DND-41 (cell line): ENCODE data around the gene ZNF133.
A peak's percentile ranks its signal among the peaks of the same experiment; 100 is the strongest.

Experiments
- ATAC-seq: fragments of 200-7000 bp; cut with Tn5 transposase; 3 replicates; pipeline ENCODE4 v1.9.1; 2021; ENCODE audit warnings: low read depth; ENCODE audit not compliant: insufficient read depth
- DNase-seq: peaks from one replicate; pipeline ENCODE4 v3.0.0-alpha.2; 2020
- H2AFZ ChIP-seq: 2 replicates; pipeline ENCODE4 v1.6.0; 2012; ENCODE audit warnings: low read depth, low read length
- H3K27ac ChIP-seq: 2 replicates; pipeline ENCODE4 v1.5.1; 2012; ENCODE audit warnings: low read length, inconsistent platforms
- H3K27me3 ChIP-seq: fragments of 200-600 bp; sonication (generic); 2 replicates; pipeline ENCODE4 v1.6.0; 2012; ENCODE audit warnings: low read length, mild to moderate bottlenecking, inconsistent platforms; ENCODE audit not compliant: insufficient read depth, poor library complexity
- H3K36me3 ChIP-seq: 2 replicates; pipeline ENCODE4 v1.5.1; 2012; ENCODE audit warnings: low read length, inconsistent platforms; ENCODE audit not compliant: insufficient read depth
- H3K4me1 ChIP-seq: 2 replicates; pipeline ENCODE4 v1.5.1; 2012; ENCODE audit warnings: mild to moderate bottlenecking, low read length; ENCODE audit not compliant: insufficient read depth
- H3K4me2 ChIP-seq: 2 replicates; pipeline ENCODE4 v1.6.0; 2012; ENCODE audit warnings: mild to moderate bottlenecking, moderate library complexity, low read length, inconsistent platforms; ENCODE audit not compliant: insufficient read depth
- H3K4me3 ChIP-seq, 2 experiments: fragments of 200-600 bp in 1 of 2; shearing (Covaris generic) in 1 of 2; 2 replicates each; pipeline ENCODE4 v1.5.1; 2012 to 2016; ENCODE audit warnings: inconsistent platforms in 2 of 2, low read length in 2 of 2, mild to moderate bottlenecking in 2 of 2, low read depth in 1 of 2, moderate library complexity in 1 of 2
- H3K79me2 ChIP-seq: 2 replicates; pipeline ENCODE4 v1.6.0; 2012; ENCODE audit warnings: low read length, inconsistent platforms; ENCODE audit not compliant: insufficient read depth
- H3K9ac ChIP-seq: 2 replicates; pipeline ENCODE4 v1.6.0; 2012; ENCODE audit warnings: low read depth, mild to moderate bottlenecking, inconsistent platforms, low read length, moderate library complexity
- H3K9me3 ChIP-seq: 2 replicates; pipeline ENCODE4 v1.5.1; 2012; ENCODE audit warnings: low read length, moderate library complexity, mild to moderate bottlenecking, inconsistent platforms; ENCODE audit not compliant: insufficient read depth, severe bottlenecking
- H4K20me1 ChIP-seq: 2 replicates; pipeline ENCODE4 v1.6.0; 2012; ENCODE audit warnings: low read length; ENCODE audit not compliant: insufficient read depth
- EZH2 ChIP-seq: IDR thresholded peaks from 3 replicates; pipeline ENCODE4 v1.6.1; 2012; ENCODE audit warnings: borderline replicate concordance, low read depth, mild to moderate bottlenecking, moderate library complexity, low read length, inconsistent platforms; ENCODE audit not compliant: severe bottlenecking
- TF ChIP-seq, protein P1 (sequence below): IDR thresholded peaks from 2 replicates; pipeline ENCODE4 v1.5.1; 2012; ENCODE audit warnings: borderline replicate concordance, low read length, moderate library complexity, mild to moderate bottlenecking; ENCODE audit not compliant: poor library complexity, severe bottlenecking; ENCODE audit errors: extremely low read depth

Gene ZNF133

DNA sequence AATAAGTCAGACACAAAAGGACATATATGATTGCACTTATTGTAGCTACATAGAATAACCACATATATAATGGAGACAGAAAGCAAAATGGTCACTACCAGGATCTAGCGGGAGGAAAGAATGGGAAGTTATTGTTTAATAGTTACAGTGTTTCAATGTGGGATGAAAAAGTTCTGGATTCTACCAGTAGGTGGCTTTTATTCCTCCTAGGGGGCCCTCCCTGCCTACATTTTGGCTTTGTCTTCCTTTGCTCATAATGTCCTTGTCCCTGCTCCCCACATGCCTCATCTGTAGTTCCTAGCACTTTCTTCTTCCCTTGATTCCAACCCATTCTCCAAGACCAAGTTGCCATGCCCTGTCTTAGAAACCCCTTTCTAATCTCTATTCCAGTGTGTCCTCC, 16.3 kb downstream of the ZNF133 start:
- H3K4me3 ChIP-seq, result no peak overlapping the region
- no peak overlapping the region for H2AFZ ChIP-seq
- no peak for DNase-seq
- H3K79me2 ChIP-seq, result no peaks in the 10 kb centered on the region
- no peak for TF ChIP-seq EZH2
- TF ChIP-seq, protein P1, sequence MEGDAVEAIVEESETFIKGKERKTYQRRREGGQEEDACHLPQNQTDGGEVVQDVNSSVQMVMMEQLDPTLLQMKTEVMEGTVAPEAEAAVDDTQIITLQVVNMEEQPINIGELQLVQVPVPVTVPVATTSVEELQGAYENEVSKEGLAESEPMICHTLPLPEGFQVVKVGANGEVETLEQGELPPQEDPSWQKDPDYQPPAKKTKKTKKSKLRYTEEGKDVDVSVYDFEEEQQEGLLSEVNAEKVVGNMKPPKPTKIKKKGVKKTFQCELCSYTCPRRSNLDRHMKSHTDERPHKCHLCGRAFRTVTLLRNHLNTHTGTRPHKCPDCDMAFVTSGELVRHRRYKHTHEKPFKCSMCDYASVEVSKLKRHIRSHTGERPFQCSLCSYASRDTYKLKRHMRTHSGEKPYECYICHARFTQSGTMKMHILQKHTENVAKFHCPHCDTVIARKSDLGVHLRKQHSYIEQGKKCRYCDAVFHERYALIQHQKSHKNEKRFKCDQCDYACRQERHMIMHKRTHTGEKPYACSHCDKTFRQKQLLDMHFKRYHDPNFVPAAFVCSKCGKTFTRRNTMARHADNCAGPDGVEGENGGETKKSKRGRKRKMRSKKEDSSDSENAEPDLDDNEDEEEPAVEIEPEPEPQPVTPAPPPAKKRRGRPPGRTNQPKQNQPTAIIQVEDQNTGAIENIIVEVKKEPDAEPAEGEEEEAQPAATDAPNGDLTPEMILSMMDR, result peak; percentile 26
- H4K20me1 ChIP-seq, result no peaks in the 10 kb centered on the region
- H3K9me3 ChIP-seq, result no peaks in the 10 kb centered on the region
- no peak for ATAC-seq
- H3K9ac ChIP-seq, result no peak overlapping the region
- no peak overlapping the region for H3K27ac ChIP-seq
- no peaks in the 10 kb centered on the region for H3K27me3 ChIP-seq
- no peaks in the 10 kb centered on the region for H3K4me1 ChIP-seq
- H3K36me3 ChIP-seq, result no peaks in the 10 kb centered on the region; the same call in 1 of the 2 replicates
- no peak overlapping the region for H3K4me2 ChIP-seq

GRCh38 chr20:18307301-18307700, 19.0 kb downstream of the ZNF133 start:
- ATAC-seq, result no peak
- Histone ChIP-seq H3K79me2 (no peaks in the 10 kb centered on the region), H3K9ac (no peak overlapping the region), H3K36me3 (peaks cover 3% of the 10 kb centered on the region; the same call in 1 of the 2 replicates), H3K9me3 (no peaks in the 10 kb centered on the region), H3K27ac (no peak overlapping the region), H4K20me1 (no peaks in the 10 kb centered on the region), H3K4me3 (no peak overlapping the region), H3K27me3 (no peaks in the 10 kb centered on the region), H2AFZ (no peak overlapping the region), H3K4me1 (no peaks in the 10 kb centered on the region), H3K4me2 (no peak overlapping the region)
- no peak for DNase-seq
- TF ChIP-seq, protein P1, result no peak
- no peak for TF ChIP-seq EZH2

DNA sequence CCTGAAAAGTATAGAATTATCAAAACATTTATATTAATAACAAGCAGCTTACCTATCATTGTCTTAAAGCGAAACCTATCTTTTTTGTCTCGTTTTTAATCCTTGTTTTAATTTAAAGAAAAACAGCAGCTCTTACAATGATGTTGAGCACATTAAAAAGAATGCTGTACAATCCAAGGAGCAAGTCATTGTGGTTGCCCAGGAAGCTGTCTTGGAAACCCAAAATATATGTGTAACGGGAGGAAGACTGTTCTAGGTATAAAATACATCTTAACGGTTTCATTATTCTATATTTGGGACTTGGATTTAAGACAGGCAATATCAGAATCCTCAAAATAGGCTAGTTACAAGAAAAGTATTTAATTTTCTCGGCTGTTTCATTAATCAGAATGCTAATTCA, 21.7 kb downstream of the ZNF133 start:
- H3K36me3 ChIP-seq, result peaks cover 10% of the 10 kb centered on the region
- ATAC-seq (no peak), DNase-seq (no peak)
- TF ChIP-seq, protein P1, result no peak
- no peak for TF ChIP-seq EZH2
- H3K27me3 ChIP-seq, result no peaks in the 10 kb centered on the region
- H3K4me3 ChIP-seq, result no peak overlapping the region
- no peaks in the 10 kb centered on the region for H4K20me1 ChIP-seq
- no peak overlapping the region for H2AFZ ChIP-seq
- no peak overlapping the region for H3K4me2 ChIP-seq
- H3K4me1 ChIP-seq, result no peaks in the 10 kb centered on the region
- H3K27ac ChIP-seq, result no peak overlapping the region
- H3K9ac ChIP-seq, result no peak overlapping the region
- H3K9me3 ChIP-seq, result no peaks in the 10 kb centered on the region
- H3K79me2 ChIP-seq, result no peaks in the 10 kb centered on the region

- ATAC-seq, result no peak
- no peak overlapping the region for H3K4me3 ChIP-seq
Measured at GRCh38 chr20:18310592-18310991, 22.3 kb downstream of the ZNF133 start.

More at GRCh38 chr20:18310592-18310991, 22.3 kb downstream of the ZNF133 start:
- no peaks in the 10 kb centered on the region for H3K27me3 ChIP-seq
- H4K20me1 ChIP-seq, result no peaks in the 10 kb centered on the region
- no peaks in the 10 kb centered on the region for H3K4me1 ChIP-seq
- no peak overlapping the region for H3K4me2 ChIP-seq
- no peak for DNase-seq
- TF ChIP-seq, protein P1, result no peak
- TF ChIP-seq EZH2, result no peak
- H3K36me3 ChIP-seq, result peaks cover 15% of the 10 kb centered on the region
- H3K79me2 ChIP-seq, result no peaks in the 10 kb centered on the region
- H3K9ac ChIP-seq, result no peak overlapping the region
- H3K27ac ChIP-seq, result no peak overlapping the region
- H3K9me3 ChIP-seq, result no peaks in the 10 kb centered on the region
- H2AFZ ChIP-seq, result no peak overlapping the region
